GM19324 (cell line): Measurements from ENCODE around the gene TGDS.

Source experiments
- ATAC-seq: cut with Tn5 transposase; IDR thresholded peaks from one replicate; pipeline ENCODE4 v1.9.1; 2021; ENCODE audit warnings: mild to moderate bottlenecking, moderate library complexity; ENCODE audit not compliant: unreplicated experiment, low FRiP score

TGDS gene

DNA sequence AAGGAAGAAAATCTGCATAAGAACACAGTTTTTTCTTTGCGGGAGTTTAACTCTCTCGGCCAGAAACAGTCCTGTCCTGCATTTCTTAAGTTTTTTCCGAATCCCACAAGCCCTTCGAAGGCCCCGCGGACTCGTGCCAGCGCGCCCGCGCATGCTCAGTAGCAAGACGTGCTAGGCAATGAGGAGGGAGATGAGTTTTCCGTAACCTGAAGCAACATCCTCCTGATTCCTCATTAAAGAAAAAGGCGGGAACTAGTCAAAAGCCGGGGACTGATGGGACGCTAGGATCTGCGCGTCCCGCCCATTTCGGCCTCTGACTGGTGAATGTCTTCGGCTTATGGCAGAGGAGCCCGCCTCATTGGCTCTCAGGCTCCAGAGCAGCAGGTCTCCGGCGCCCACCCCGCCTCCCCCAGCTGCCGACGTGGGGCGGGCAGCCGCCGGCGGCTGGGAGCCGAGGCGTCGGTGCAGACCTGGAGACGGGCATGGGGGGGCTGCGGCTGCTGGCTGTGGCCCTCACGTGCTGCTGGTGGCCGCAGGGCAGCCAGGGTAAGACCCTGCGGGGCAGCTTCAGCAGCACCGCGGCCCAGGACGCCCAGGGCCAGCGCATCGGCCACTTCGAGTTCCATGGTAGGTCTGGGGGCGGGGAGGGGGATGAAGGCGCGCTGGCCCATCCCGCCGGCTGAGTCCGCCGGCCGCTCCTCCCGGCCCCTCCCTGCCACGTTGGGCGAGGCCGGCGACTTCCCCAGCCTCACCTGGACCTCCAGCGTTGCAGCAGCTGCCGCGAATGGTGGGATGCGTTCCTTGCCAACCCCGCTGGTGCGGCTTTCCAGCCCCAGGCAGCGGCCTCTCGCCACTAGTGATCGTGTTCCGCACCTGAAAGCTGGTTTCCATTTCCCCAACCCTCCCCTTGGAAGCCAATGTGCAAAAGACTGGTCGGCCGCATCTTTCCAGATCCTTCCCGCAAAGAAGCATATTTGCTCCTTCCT, 5.8 kb upstream of the TGDS start, which contains the start of gene GPR180:
Gene GPR180, plus strand, starts transcription at position 412 of the 986 bp plus-strand sequence. Its CDS starts 71 bp downstream, at position 483.
- peak; percentile 100 for ATAC-seq

GRCh38 chr13:94599877-94600276, 3.9 kb upstream of the TGDS start:
- no peak for ATAC-seq

GRCh38 chr13:94598281-94598680, 2.3 kb upstream of the TGDS start:
- no peak for ATAC-seq

DNA sequence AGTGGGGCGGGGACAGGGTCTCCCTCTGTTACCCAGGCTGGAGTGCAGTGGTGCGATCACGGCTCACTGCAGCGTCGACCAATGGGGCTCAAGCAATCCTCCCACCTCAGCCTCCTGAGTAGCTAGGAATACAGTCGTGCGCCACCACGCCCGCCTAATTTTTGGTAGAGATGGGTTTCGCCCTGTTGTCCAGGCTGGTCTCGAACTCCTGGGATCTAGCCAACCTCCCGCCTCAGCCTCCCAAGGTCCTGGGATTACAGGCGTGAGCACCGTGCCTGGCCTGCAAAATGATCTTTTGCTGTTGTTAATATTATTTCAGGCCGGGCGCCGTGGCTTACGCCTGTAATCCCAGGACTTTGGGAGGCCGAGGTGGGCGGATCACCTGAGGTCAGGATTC, 621 bp upstream of the TGDS start:
- no peak for ATAC-seq

DNA sequence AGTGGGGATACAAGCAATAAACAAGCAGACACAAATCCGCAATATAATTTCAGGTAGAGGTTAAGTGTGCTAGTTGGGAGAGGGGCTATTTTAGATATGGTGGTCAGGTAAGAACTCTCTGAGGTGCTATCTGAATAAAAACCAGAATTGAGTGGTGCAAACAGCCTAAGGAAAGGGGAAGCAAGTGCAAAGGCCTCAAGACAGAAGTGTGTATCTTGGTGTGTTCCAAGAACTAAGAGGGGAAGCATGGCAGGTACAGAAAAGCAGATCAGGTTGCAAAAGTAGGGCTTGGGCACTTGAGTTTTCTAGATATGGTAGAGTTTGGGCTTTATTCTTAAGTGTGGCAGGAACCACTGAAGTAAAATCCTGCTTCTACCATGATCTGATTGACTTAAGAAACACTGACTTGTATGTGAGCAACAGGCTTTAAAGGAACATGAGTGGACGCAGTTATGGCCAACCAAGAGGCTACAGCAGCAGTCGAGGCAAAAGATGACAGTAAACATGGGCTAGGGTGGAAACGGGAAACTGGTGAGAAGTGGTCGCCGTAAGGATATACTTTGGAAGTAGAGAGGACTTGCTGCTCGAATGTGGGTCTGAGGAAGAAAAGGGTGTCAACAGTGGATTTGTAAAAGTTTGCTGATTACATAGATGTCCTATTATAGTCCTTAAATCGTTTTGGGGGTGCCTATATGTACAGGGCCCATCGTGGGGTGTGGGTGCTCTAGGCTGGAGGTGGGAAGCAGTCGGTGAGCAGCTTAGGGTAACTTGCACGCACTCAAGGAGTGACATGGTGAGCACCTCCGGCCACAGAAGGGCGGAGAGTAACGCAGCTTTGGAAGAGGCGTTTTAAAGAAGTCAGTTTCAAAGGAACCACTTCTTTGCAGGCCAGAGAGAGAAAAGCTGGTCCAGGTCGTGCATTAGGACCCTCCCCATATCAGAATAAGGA, 677 bp downstream of the TGDS start:
- peak; percentile 45 for ATAC-seq

GRCh38 chr13:94590744-94591143, 5.2 kb downstream of the TGDS start:
- no peak for ATAC-seq

DNA sequence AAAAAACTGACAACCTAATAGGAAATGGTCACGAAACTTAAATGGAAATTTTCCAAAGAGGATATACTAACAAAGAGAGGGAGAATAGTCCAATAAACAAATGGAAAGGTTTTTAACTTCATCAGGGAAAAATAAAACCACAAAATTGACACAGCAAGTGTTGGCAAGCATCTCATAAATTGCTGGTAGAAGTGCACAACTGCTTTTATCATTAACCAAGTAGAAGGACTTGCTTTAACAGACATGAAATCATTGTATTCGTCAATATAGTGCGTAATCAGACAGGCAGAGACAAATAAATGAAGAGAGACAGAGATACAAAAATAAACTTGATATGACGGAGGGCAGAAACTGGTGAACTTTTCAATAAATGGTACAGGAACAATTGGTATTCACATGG, 7.4 kb downstream of the TGDS start:
- no peak for ATAC-seq

- no peak for ATAC-seq
Measured at GRCh38 chr13:94586371-94586770, 9.6 kb downstream of the TGDS start.

GRCh38 chr13:94585543-94586101, 10.3 kb downstream of the TGDS start:
- ATAC-seq = no peak

DNA sequence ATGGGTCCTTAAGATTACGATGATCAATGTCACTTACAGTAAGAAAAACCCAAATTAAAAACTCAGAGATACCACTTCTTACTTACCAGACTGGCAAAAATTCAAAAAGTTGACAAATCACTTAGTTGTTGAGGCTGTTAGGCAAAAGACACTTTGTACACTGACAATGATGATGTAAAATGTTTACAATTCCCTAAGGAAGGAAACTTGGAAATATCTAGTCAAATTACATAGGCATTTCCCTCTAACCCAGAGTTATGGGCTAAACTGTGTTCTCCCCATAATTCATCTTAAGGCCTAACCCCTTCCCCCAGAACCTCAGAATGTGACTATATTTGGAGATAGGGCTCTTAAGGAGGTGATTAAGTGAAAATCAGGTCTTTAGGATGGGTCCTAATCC, 12.0 kb downstream of the TGDS start:
- no peak for ATAC-seq

- no peak for ATAC-seq
Measured at GRCh38 chr13:94579063-94579462, 16.9 kb downstream of the TGDS start.

GRCh38 chr13:94569615-94570014, 26.3 kb downstream of the TGDS start:
- no peak for ATAC-seq

DNA sequence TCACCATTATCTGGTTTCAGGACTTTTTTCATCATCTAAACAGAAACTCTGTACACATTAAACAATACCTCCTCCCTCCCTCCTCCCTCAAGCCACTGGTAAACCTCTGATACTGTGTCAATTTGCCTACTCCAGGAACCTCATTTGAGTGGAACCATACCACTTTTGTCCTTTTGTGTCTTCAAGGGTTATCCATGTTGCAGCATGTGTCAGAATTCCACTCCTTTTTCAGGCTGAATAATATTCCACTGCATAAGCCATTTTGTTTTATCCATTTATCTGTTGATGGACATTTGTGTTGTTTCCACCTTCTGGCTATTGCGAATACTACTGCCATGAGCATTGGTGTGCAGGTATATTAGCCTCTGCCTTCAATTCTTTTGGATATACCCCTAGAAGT, 27.5 kb downstream of the TGDS start:
- no peak for ATAC-seq

DNA sequence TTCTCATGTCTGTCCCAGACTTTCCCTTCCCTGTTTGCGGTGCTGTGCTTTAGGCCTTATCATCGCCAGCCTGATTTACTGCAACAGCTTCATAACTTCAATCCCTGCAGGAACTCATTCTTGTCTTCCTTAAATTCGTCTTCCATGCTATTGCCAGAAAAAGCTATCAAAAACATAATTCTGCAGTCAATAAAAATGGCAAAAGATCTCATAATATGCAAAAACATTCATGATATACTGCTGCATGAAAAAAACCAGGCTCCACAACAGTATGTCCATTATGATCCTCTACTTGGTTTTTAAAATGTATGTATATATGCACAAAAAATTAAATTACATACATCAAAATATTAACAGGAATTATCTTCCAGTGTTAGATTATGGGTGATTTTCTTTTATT, 28.4 kb downstream of the TGDS start:
- no peak for ATAC-seq

DNA sequence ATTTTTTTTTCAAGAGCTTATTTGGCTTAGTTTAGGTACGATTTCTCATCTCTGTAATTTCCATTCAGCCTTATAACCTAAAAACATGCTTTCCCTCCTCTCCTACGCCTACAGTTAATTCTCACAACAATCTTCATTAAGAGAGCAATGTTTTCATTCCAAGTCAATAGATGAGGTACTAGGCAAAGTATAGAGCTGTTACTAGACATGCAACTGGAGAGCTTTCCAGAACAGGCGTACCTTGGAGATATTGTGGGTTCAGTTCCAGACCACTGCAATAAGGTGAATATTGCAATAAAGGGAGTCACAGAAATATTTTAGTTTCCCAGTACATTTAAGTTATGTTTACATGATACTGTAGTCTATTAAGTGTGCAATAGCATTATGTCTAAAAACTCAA, 34.8 kb downstream of the TGDS start:
- ATAC-seq = no peak

- ATAC-seq = no peak
Measured at GRCh38 chr13:94560116-94560515, 35.8 kb downstream of the TGDS start.

- ATAC-seq = no peak
Measured at GRCh38 chr13:94559222-94559795, 36.6 kb downstream of the TGDS start.

GRCh38 chr13:94558716-94559115, 37.2 kb downstream of the TGDS start:
- ATAC-seq = no peak

DNA sequence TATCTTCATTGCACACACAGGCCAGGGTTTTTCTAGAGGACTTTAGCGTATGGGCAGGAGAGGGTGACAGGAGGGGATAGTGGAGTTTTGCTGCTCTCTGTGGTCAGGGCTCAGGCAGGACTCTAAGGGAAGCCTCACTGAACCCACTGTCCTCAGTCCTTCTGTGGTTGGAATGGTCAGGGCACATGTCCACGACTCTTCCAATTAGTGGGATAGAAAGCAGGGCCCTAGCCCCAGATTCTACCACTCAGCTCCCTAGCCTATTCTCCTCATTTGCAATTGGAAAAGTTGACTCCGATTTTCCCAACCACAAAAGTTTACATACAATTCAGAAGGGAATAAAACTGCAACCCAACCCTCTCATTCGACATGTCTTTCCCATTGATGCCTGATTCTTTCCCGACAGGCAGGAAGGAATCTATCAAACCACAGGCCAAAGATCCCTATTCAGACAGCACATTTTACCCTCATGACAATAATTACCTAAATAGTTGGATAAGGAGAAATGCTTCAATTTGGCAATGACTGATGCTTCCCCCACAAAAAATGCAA, 38.2 kb downstream of the TGDS start:
- no peak for ATAC-seq

GRCh38 chr13:94556621-94557020, 39.3 kb downstream of the TGDS start:
- no peak for ATAC-seq
